CD14-positive monocyte (primary cell): Measurements from ENCODE around the gene RAC3. TPM values are rescaled to one million over a fixed set of nuclear protein-coding genes. Genes with fewer than 3 reads are reported as not detected.

Experiments used
- DNase-seq, 3 donors: peaks; one replicate each; pipeline ENCODE4 v3.0.0-alpha.2; 2011 to 2022
- H2AFZ ChIP-seq: 2 replicates; pipeline ENCODE4 v1.6.0; 2012; ENCODE audit warnings: mild to moderate bottlenecking, low read depth, low read length, inconsistent platforms; ENCODE audit not compliant: insufficient read depth, poor library complexity, severe bottlenecking
- H3K27ac ChIP-seq, 2 donors: 1 replicate in 1 of 2; 2 replicates in 1 of 2; pipeline ENCODE4 v1.5.1; 2012 to 2013; ENCODE audit warnings: low read length in 2 of 2, control low read depth in 1 of 2, inconsistent platforms in 1 of 2, low read depth in 1 of 2, mild to moderate bottlenecking in 1 of 2
- H3K27me3 ChIP-seq, 2 donors: one replicate each; pipeline versions ENCODE4 v1.6.0 to v1.6.1; 2011 to 2013; ENCODE audit warnings: low read length in 2 of 2; ENCODE audit not compliant: control insufficient read depth in 2 of 2, insufficient read depth in 2 of 2
- H3K36me3 ChIP-seq, 2 donors: replicated peaks in 1 of 2; 1 replicate in 1 of 2; 2 replicates in 1 of 2; pipeline versions ENCODE4 v1.5.1 to v1.6.1; 2012 to 2013; ENCODE audit warnings: low read length in 2 of 2, control low read depth in 1 of 2, inconsistent platforms in 1 of 2, mild to moderate bottlenecking in 1 of 2; ENCODE audit not compliant: insufficient read depth in 2 of 2, control insufficient read depth in 1 of 2
- H3K4me1 ChIP-seq, 2 donors: 1 replicate in 1 of 2; 2 replicates in 1 of 2; pipeline versions ENCODE4 v1.5.1 to v1.6.1; 2012 to 2013; ENCODE audit warnings: low read length in 2 of 2, control low read depth in 1 of 2, inconsistent platforms in 1 of 2, mild to moderate bottlenecking in 1 of 2, moderate library complexity in 1 of 2; ENCODE audit not compliant: insufficient read depth in 2 of 2, control insufficient read depth in 1 of 2
- H3K4me2 ChIP-seq: replicated peaks from 2 replicates; pipeline ENCODE3; 2012; ENCODE audit warnings: low read length, moderate library complexity, mild to moderate bottlenecking; ENCODE audit not compliant: poor library complexity, severe bottlenecking; ENCODE audit errors: extremely low read depth
- H3K4me3 ChIP-seq, 3 experiments: fragments of 200-600 bp in 1 of 3; sonication (generic) in 1 of 3; replicated peaks in 1 of 3; 1 replicate in 2 of 3; 2 replicates in 1 of 3; pipeline ENCODE4 v1.5.1; 2011 to 2013; ENCODE audit warnings: low read length in 3 of 3, mild to moderate bottlenecking in 3 of 3, control low read depth in 2 of 3, low read depth in 2 of 3, inconsistent platforms in 1 of 3, moderate library complexity in 1 of 3
- H3K79me2 ChIP-seq: 2 replicates; pipeline ENCODE4 v1.6.0; 2012; ENCODE audit warnings: mild to moderate bottlenecking, control low read depth, inconsistent platforms, low read length, moderate library complexity; ENCODE audit not compliant: insufficient read depth
- H3K9ac ChIP-seq: 2 replicates; pipeline ENCODE4 v1.6.0; 2017; ENCODE audit warnings: low read length, mild to moderate bottlenecking; ENCODE audit not compliant: insufficient read depth, poor library complexity, severe bottlenecking
- H3K9me3 ChIP-seq, 2 donors: replicated peaks in 1 of 2; 1 replicate in 1 of 2; 2 replicates in 1 of 2; pipeline versions ENCODE4 v1.5.1 to v1.6.1; 2012 to 2013; ENCODE audit warnings: low read length in 2 of 2, control low read depth in 1 of 2; ENCODE audit not compliant: control insufficient read depth in 1 of 2, insufficient read depth in 1 of 2
- H4K20me1 ChIP-seq: 2 replicates; pipeline ENCODE4 v1.6.0; 2012; ENCODE audit warnings: mild to moderate bottlenecking, low read length, control low read depth, moderate library complexity; ENCODE audit not compliant: insufficient read depth
- H3K27ac Mint-ChIP-seq, 7 donors: one replicate each; pipeline ENCODE4 v1.8.0; 2020; ENCODE audit warnings: mild to moderate bottlenecking in 7 of 7, mixed read lengths in 7 of 7, moderate library complexity in 6 of 7, inconsistent platforms in 2 of 7
- H3K27me3 Mint-ChIP-seq, 3 donors: one replicate each; pipeline ENCODE4 v1.8.0; 2021 to 2022; ENCODE audit warnings: low read depth in 3 of 3, mild to moderate bottlenecking in 3 of 3, mixed read lengths in 3 of 3, moderate library complexity in 3 of 3, inconsistent platforms in 1 of 3
- H3K36me3 Mint-ChIP-seq, 2 donors: one replicate each; pipeline ENCODE4 v1.8.0; 2020; ENCODE audit warnings: mixed read lengths in 2 of 2, inconsistent platforms in 1 of 2, mild to moderate bottlenecking in 1 of 2
- H3K4me1 Mint-ChIP-seq: one replicate; pipeline ENCODE4 v1.8.0; 2020; ENCODE audit warnings: mild to moderate bottlenecking, mixed read lengths
- H3K4me3 Mint-ChIP-seq, 2 donors: one replicate each; pipeline ENCODE4 v1.8.0; 2020; ENCODE audit warnings: mild to moderate bottlenecking in 2 of 2, mixed read lengths in 2 of 2, moderate library complexity in 1 of 2
- H3K9me3 Mint-ChIP-seq, 7 donors: one replicate each; pipeline ENCODE4 v1.8.0; 2020 to 2022; ENCODE audit warnings: mixed read lengths in 7 of 7, mild to moderate bottlenecking in 6 of 7, moderate library complexity in 6 of 7, inconsistent platforms in 2 of 7
- WGBS: methylation state at CpG from one replicate; pipeline ENCODE4 v1.1.5; 2013; ENCODE audit warnings: missing lambda C conversion rate; ENCODE audit not compliant: insufficient coverage; 5-methylcytosine and 5-hydroxymethylcytosine counted together
- intact Hi-C, 2 donors: fragments of 100-400 bp; cut with micrococcal nuclease; formaldehyde crosslinking; loops; one replicate each; pipeline versions ENCODE4 v1.15.0 to v1.15.1; 2023
- polyA plus RNA-seq, 3 donors: library from polyadenylated mRNA; depleted of rRNA in 1 of 3; unstranded in 2 of 3; stranded (reverse) in 1 of 3; fragments of 300-500 nt in 2 of 3; fragments of >200 nt in 1 of 3; fragmentation: Illumina TruSeq in 2 of 3; gene quantifications; 1 replicate in 2 of 3; 2 replicates in 1 of 3; pipeline ENCODE4 v1.2.3, GENCODE V29; 2012 to 2021
- TF ChIP-seq, protein P1 (sequence below): fragments of 200-600 bp; IDR thresholded peaks from one replicate; pipeline ENCODE4 v1.8.0; 2022; ENCODE audit warnings: antibody characterized with exemption, mild to moderate bottlenecking

Gene RAC3
- polyA plus RNA-seq, 3 donors = 1.8 TPM; not detected in 2

DNA sequence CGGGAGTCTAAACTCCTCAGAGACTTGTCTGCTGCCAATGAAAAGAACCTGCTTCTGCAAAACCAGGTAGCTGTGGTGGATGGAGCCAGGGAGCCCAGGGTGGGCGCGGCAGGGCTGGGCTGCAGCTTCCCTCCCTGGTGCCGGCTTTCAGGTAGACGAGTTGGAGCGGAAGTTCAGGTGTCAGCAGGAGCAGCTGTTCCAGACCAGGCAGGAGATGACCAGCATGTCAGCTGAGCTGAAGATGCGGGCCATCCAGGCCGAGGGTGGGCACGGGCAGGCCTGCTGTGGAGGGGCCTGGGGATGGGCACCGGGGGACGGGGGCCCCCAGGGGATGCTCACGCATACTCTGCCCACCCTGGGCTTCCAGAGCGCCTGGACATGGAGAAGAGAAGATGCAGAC is 3.2 kb upstream of the RAC3 start:
- H3K9ac ChIP-seq = no peak overlapping the region
- peaks cover 11 to 23% (median 13%) of the 10 kb centered on the region in 3 donors for H3K27me3 Mint-ChIP-seq
- H3K4me3 ChIP-seq = no peak overlapping the region
- no peak overlapping the region for H2AFZ ChIP-seq
- 99% methylated on average over 13 of the region's 13 CpGs for whole genome bisulfite sequencing
- TF ChIP-seq, protein P1, sequence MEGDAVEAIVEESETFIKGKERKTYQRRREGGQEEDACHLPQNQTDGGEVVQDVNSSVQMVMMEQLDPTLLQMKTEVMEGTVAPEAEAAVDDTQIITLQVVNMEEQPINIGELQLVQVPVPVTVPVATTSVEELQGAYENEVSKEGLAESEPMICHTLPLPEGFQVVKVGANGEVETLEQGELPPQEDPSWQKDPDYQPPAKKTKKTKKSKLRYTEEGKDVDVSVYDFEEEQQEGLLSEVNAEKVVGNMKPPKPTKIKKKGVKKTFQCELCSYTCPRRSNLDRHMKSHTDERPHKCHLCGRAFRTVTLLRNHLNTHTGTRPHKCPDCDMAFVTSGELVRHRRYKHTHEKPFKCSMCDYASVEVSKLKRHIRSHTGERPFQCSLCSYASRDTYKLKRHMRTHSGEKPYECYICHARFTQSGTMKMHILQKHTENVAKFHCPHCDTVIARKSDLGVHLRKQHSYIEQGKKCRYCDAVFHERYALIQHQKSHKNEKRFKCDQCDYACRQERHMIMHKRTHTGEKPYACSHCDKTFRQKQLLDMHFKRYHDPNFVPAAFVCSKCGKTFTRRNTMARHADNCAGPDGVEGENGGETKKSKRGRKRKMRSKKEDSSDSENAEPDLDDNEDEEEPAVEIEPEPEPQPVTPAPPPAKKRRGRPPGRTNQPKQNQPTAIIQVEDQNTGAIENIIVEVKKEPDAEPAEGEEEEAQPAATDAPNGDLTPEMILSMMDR = no peak
- no peak overlapping the region for H3K4me3 Mint-ChIP-seq
- no peak overlapping the region for H3K4me2 ChIP-seq
- H3K27ac ChIP-seq = no peak overlapping the region
- peaks cover 0 to 5% (median 0%) of the 10 kb centered on the region in 7 donors for H3K9me3 Mint-ChIP-seq
- intact Hi-C loops = loop anchor here in 1 of 2 donors (10.0 kb wide), 1 partner anchor 297 kb away; no protein-coding TSS in a partner anchor
- peaks cover 29 to 45% of the 10 kb centered on the region in 2 donors for H3K4me1 ChIP-seq
- H3K36me3 ChIP-seq = peaks cover 0 to 4% of the 10 kb centered on the region in 2 donors
- H3K27ac Mint-ChIP-seq = no peak overlapping the region
- H3K27me3 ChIP-seq = peaks cover 6 to 10% of the 10 kb centered on the region in 2 donors
- no peaks in the 10 kb centered on the region for H3K9me3 ChIP-seq
- H3K4me1 Mint-ChIP-seq = peaks cover 22% of the 10 kb centered on the region
- no peak for DNase-seq
- H3K36me3 Mint-ChIP-seq = peaks cover 12 to 38% of the 10 kb centered on the region in 2 donors
- peaks cover 5% of the 10 kb centered on the region for H4K20me1 ChIP-seq
- H3K79me2 ChIP-seq = peaks cover 9% of the 10 kb centered on the region

- Histone ChIP-seq H3K36me3 (peaks cover 0 to 4% of the 10 kb centered on the region in 2 donors), H3K4me3 (no peak overlapping the region), H2AFZ (no peak overlapping the region), H3K9ac (no peak overlapping the region), H3K4me2 (no peak overlapping the region), H3K9me3 (no peaks in the 10 kb centered on the region), H3K27ac (no peak overlapping the region), H4K20me1 (peaks cover 5% of the 10 kb centered on the region), H3K79me2 (peaks cover 3% of the 10 kb centered on the region), H3K4me1 (peaks cover 23 to 38% of the 10 kb centered on the region in 2 donors), H3K27me3 (peaks cover 6 to 10% of the 10 kb centered on the region in 2 donors)
- DNase-seq = no peak
- TF ChIP-seq, protein P1 = no peak
- Mint-ChIP-seq H3K36me3 (peaks cover 12 to 38% of the 10 kb centered on the region in 2 donors), H3K4me3 (no peak overlapping the region), H3K4me1 (peaks cover 17% of the 10 kb centered on the region), H3K27me3 (peaks cover 11 to 23% (median 13%) of the 10 kb centered on the region in 3 donors), H3K9me3 (peaks cover 0 to 5% (median 0%) of the 10 kb centered on the region in 7 donors), H3K27ac (no peak overlapping the region)
- intact Hi-C loops = loop anchor here in 1 of 2 donors (10.0 kb wide), 1 partner anchor 296 kb away; no protein-coding TSS in a partner anchor
- 98% methylated on average over 5 of the region's 9 CpGs for WGBS
Measured at GRCh38 chr17:82028966-82029365, 2.5 kb upstream of the RAC3 start.
